ENCODE data around the gene NAB1. TPM values are rescaled to one million over a fixed set of nuclear protein-coding genes. Genes with fewer than 3 reads are reported as not detected.

Gene NAB1
- total RNA-seq, 1 donor from 2014 or later = 44.9 TPM

DNA sequence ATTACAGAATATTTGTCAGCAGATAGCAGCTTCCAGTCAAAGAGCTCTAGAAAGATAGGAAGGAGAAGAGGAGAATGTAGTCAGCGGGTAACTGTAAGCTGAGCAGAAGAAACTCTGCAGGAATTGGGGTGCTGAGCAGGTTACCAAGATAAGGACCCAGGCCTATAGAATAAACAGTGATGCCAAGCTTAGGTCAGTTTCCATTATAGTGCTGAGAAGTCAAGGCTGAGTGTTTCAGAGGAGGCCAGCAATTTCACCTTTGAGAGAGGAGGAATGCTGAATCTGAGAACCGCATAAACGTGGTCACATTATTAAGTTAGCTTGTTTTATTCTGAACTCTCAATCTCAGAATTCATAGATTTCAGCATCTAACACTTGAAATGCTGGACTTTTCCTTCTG, 13.9 kb downstream of the NAB1 start:
- no peak for DNase-seq (ENCODE audit: low spot score)
- H3K4me3 Mint-ChIP-seq (ENCODE audit: unreplicated experiment) = no peak overlapping the region
- no peak for TF ChIP-seq CTCF (IDR thresholded peaks at IDR 0.05; ENCODE audit: unreplicated experiment)
- peaks cover 2% of the 10 kb centered on the region for H3K4me1 Mint-ChIP-seq (ENCODE audit: unreplicated experiment)
- H3K36me3 Mint-ChIP-seq (ENCODE audit: low read depth, unreplicated experiment) = peaks cover 12% of the 10 kb centered on the region
- no peaks in the 10 kb centered on the region for H3K27me3 Mint-ChIP-seq (ENCODE audit: unreplicated experiment)
- no peak overlapping the region for H3K27ac Mint-ChIP-seq (ENCODE audit: unreplicated experiment)
- peaks cover 6% of the 10 kb centered on the region for H3K9me3 Mint-ChIP-seq (ENCODE audit: unreplicated experiment)

- H3K4me3 Mint-ChIP-seq (ENCODE audit: unreplicated experiment) = no peak overlapping the region
- no peak overlapping the region for H3K27ac Mint-ChIP-seq (ENCODE audit: unreplicated experiment)
- no peaks in the 10 kb centered on the region for H3K27me3 Mint-ChIP-seq (ENCODE audit: unreplicated experiment)
- no peak for DNase-seq (ENCODE audit: low spot score)
- peaks cover 12% of the 10 kb centered on the region for H3K36me3 Mint-ChIP-seq (ENCODE audit: low read depth, unreplicated experiment)
- H3K4me1 Mint-ChIP-seq (ENCODE audit: unreplicated experiment) = no peaks in the 10 kb centered on the region
- H3K9me3 Mint-ChIP-seq (ENCODE audit: unreplicated experiment) = peaks cover 6% of the 10 kb centered on the region
- TF ChIP-seq CTCF (IDR thresholded peaks at IDR 0.05; ENCODE audit: unreplicated experiment) = no peak
Measured at GRCh38 chr2:190663348-190663747, 14.5 kb downstream of the NAB1 start.

DNA sequence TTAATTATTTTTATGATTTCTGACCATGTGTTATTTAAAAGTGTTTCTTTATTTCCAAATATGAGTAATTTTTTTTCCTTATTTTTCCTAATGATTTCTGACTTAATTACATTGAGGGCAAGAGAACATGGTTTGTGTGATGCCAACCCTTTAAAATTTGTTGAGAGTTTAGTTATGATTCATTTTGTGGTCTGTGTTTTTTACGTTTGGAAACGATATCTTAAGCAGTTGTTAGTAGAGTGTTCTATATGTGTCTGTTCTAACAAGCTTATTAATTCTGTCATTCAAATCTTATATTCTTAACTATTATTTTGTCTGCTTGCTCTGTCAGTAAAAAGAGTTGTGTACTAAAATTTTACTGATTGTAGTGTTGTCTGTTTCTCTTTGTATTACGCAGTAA, 15.0 kb downstream of the NAB1 start:
- TF ChIP-seq CTCF (IDR thresholded peaks at IDR 0.05; ENCODE audit: unreplicated experiment) = no peak
- DNase-seq (ENCODE audit: low spot score) = no peak
- H3K9me3 Mint-ChIP-seq (ENCODE audit: unreplicated experiment) = peaks cover 6% of the 10 kb centered on the region
- peaks cover 12% of the 10 kb centered on the region for H3K36me3 Mint-ChIP-seq (ENCODE audit: low read depth, unreplicated experiment)
- no peaks in the 10 kb centered on the region for H3K27me3 Mint-ChIP-seq (ENCODE audit: unreplicated experiment)
- no peaks in the 10 kb centered on the region for H3K4me1 Mint-ChIP-seq (ENCODE audit: unreplicated experiment)
- no peak overlapping the region for H3K4me3 Mint-ChIP-seq (ENCODE audit: unreplicated experiment)
- no peak overlapping the region for H3K27ac Mint-ChIP-seq (ENCODE audit: unreplicated experiment)

DNA sequence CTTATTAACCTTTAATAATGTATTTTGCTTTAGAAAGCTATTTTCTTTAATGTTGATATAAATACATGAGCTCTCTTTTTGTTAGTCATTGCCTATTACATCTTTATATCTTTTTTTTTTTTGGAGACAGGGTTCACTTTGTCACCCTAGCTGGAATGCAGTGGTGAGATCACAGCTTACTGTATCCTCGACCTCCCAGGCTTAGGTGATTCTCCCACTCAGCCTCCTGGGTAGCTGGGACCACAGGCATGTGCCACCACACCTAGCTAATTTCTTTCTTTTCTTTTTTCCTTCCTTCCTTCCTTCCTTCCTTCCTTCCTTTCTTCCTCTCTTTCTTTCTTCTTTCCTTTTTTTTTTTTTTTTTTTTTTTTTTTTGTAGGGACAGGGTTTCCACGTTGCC, 15.4 kb downstream of the NAB1 start:
- Mint-ChIP-seq H3K27me3 (ENCODE audit: unreplicated experiment) (no peaks in the 10 kb centered on the region), H3K9me3 (ENCODE audit: unreplicated experiment) (peaks cover 6% of the 10 kb centered on the region), H3K27ac (ENCODE audit: unreplicated experiment) (no peak overlapping the region), H3K4me1 (ENCODE audit: unreplicated experiment) (no peaks in the 10 kb centered on the region), H3K4me3 (ENCODE audit: unreplicated experiment) (no peak overlapping the region), H3K36me3 (ENCODE audit: low read depth, unreplicated experiment) (peaks cover 12% of the 10 kb centered on the region)
- no peak for TF ChIP-seq CTCF (IDR thresholded peaks at IDR 0.05; ENCODE audit: unreplicated experiment)
- DNase-seq (ENCODE audit: low spot score) = no peak

DNA sequence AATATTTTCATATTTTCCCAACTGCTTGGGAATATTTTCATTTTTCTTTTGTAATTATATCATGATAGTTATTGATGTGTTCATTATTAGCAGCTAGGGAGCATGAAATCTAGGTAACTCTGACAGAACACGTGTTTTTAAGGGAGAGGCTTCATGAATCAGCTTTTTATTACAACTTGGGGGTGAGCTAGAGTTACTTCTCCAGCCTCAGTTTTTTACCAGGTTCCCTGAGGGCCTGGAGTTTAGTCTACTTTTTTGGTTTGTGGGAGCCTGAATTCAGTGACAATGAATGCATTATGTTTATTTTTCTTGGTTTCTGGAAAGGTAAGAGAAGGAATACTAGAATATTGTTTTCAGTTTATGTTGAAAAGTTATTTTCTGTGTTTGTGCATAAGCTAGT, 18.0 kb downstream of the NAB1 start:
- H3K4me3 Mint-ChIP-seq (ENCODE audit: unreplicated experiment) = no peak overlapping the region
- H3K9me3 Mint-ChIP-seq (ENCODE audit: unreplicated experiment) = peaks cover 6% of the 10 kb centered on the region
- no peaks in the 10 kb centered on the region for H3K27me3 Mint-ChIP-seq (ENCODE audit: unreplicated experiment)
- H3K27ac Mint-ChIP-seq (ENCODE audit: unreplicated experiment) = no peak overlapping the region
- peaks cover 12% of the 10 kb centered on the region for H3K36me3 Mint-ChIP-seq (ENCODE audit: low read depth, unreplicated experiment)
- no peaks in the 10 kb centered on the region for H3K4me1 Mint-ChIP-seq (ENCODE audit: unreplicated experiment)
- no peak for DNase-seq (ENCODE audit: low spot score)
- TF ChIP-seq CTCF (IDR thresholded peaks at IDR 0.05; ENCODE audit: unreplicated experiment) = no peak

Data from endothelial cell (in vitro differentiated cells).